ENCODE measurements around the gene NRG3.
"Not testable (repeated sequence)": the region's sequence is repeated elsewhere in the genome, so short reads cannot be mapped to it uniquely, and the experiment has no call there.

The NRG3 gene

DNA sequence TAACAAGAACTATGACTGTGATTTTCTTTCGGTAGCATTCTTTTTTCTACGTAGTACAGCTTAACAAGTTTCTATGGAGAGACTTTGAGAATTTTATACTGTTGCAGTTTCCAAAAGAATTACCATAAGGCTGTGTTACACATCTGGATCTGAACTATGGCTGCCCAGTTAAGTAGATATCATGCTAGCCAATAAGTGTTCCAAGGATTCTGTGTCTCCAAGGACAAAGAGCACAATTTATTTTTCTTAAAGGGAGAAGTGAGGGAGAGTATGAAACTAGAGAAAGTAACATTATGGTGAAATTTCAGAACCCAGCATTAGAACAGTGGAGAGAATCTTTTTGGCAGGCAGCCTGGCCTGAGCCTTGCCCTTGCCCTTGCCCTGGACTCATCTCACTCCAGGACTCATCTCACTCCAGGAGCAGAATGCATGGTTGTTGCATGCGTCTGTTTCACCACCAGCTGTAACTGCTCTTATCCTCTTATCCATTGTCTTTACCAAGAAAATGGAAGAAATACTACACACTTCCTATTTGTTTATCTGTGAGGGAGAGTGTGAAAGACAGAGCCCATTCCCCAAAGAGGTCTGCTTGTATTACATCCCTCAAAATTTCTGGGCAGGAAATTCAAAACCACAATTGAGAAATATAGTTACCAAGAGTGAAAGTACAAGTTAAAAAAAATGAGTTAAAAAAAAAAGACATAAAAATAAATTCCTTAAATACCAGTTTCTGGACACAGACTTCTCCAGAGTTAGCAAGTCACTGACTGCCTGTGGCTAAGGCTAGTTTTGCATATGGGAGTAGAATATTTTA is 1067.5 kb downstream of the NRG3 start:
- DNase-seq, result no peak

DNA sequence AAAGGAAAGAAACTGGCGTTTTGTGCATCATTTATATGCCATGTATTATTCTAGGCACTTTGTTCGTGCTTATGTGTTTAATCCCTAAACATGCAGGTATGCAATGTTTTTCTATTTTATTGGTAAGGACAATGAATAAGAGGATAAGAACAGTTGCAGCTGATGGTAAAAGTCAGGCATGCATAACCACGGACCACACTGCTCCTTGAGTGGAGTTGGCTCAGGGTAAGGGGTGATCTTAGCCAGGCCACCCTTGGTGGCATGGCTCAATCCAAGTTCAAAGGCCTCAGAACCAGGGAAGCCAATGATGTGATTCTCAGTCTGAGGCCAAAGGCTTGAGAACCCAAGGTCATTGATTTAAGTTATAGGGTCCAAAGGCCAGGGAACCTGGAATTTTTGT is 1068.1 kb downstream of the NRG3 start:
- no peak for DNase-seq

DNA sequence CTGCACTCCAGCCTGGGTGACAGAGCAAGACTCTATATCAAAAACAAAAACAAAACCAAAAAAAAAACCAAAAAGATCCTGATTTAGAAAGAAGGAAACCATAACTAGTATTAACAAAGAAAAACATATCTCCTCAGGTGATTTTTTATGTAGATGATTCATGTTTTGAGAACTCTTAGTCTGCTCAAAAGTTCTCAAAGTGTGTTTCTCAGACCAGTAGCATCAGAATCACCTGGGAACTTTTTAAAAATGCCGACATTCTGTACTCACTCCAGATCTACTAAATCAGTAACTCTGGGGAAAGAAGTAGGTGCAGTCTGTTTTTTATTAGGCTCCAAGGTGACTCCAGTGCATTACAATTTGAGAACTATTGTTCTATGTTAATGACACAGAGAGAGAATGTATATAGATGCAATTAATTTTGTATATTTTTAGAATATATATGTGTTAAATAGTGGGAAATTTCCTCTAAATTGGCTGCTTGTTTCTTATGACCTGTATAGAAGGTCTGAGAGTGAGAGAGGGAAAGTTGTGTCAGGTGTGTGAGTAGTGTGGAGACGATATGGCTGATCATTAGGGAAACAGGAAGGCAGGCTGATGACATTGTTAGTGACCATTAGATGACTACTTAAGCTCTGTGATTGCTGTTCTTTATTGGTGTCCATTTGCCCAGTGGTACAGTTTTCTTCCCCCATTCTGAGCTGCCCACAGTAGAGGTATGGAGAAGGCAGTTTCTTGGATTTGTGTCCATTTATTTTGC is 1075.0 kb downstream of the NRG3 start:
- no peak for DNase-seq

DNA sequence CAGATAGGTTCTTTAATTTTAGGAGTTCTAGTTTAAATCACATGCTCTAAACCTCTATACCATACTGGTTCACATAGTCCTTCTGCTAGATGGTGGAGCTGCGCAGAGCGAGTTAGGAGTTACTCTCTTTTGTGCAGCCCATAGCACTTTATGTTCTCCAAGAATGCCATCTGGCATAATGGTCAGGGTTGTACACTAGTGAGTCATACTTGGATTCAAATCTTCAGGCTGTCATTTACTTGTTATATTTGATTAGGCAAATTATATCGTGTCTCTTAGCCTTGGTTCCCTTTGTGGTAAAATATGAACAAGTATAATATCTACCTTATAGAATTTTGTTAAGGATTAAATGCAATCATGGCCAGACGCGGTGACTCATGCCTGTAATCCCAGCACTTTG is 1078.3 kb downstream of the NRG3 start:
- no peak for DNase-seq

DNA sequence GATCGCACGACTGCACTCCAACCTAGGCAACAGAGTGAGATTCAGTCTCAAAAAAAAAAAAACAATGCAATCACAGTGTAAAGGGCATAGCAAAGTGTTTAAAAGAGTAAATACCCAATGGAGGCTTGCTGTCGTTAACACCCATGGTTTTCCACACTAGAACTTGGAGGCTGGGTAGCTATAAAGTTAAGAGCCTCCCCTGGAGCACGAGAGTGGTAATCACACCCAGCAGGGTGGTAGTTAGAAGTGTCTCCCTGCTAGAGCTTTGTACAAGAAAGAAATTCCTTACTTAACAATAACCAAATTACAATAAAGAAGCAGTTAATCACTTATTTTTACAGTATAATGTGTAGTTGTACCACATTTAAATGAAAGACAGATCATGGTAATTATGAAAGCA is 1078.9 kb downstream of the NRG3 start:
- DNase-seq, result no peak

DNA sequence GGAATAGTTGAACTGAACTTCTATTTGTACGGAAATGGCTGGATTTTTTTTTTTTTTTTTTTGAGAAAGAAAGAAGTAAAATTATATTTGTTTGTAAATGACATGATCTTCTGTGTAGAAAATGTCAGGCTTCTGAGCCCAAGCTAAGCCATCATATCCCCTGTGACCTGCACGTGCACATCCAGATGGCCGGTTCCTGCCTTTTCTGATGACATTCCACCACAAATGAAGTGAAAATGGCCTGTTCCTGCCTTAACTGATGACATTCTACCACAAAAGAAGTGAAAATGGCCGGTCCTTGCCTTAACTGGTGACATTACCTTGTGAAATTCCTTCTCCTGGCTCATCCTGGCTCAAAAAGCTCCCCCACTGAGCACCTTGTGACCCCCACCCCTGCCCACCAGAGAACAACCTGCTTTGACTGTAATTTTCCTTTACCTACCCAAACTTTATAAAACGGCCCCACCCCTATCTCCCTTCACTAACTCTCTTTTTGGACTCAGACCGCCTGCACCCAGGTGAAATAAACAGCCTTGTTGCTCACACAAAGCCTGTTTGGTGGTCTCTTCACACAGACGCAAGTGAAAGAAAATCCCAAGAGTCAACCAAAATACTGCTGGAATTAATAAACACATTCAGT is 1085.5 kb downstream of the NRG3 start:
- DNase-seq, result not testable (repeated sequence)

DNA sequence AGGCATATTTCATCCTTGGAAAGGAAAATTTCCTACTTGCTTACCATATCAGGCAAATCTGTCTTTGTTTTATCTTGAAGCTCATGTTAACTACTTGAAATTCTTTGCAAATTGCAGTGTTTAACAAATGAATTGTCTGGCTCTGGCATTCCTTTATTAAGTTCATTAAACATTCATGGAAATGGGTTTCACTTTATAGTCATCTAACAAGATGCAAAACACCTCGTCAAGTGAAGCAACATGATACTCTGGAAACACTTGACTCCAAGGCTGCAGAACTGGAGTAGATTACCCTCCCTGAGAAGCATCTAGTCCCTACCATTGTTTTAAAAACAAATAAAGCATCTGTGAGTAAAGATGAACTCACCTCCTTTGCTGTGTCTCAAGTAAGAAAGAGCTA is 1086.9 kb downstream of the NRG3 start:
- no peak for DNase-seq

DNA sequence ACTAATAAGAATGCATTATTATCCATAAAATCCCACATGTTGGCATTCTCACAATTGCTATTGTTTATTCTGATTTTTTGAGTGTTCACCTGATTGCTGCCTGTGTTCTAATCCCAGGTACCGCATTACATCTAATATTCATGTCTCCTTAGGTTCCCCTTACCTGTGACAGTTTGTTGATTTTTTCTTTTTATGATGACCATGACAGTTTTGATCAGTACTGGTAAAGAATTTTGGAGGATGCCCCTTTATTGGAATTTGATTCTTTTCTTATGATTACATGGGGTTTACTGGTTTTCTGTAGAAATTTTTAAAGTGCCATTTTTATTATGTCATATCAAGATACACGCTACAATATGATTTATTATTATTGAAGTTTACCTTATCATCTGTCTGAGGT is 1091.1 kb downstream of the NRG3 start:
- DNase-seq, result no peak

DNA sequence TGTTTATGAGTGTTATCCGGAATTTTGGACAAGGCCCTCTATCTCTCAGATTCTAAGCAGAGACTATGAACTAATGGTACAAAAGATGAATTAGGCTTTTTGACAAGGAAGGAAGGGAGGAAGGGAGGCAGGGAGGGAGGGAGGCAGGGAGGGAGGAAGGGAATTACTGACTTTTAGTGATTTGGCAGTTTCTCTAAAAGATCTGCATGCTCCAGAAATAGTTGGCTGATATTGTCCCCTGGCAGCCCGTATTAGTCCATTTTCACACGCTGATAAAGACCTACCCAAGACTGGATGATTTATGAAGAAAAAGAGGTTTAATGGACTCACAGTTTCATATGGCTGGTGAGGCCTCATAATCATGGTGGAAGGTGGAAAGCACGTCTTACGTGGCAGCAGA is 1093.5 kb downstream of the NRG3 start:
- no peak for DNase-seq

DNA sequence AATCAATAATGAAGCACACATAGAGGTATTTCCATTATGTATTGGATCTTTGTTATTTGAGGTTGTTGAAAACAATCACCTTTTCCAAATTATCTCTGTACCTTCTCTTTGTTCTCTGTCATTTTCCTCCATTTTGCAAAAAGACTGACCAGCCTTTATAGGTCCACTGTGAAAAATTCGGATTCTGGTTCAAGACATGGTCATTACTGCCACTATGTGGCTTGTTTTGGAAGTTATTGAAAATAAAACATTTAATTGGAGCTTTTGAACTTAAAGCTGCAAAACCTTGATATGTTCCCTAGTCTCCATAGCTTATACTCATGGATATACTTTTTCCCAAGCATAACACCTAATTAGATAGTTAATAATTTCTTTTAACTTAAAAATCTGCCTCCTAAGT is 1094.4 kb downstream of the NRG3 start:
- no peak for DNase-seq

DNA sequence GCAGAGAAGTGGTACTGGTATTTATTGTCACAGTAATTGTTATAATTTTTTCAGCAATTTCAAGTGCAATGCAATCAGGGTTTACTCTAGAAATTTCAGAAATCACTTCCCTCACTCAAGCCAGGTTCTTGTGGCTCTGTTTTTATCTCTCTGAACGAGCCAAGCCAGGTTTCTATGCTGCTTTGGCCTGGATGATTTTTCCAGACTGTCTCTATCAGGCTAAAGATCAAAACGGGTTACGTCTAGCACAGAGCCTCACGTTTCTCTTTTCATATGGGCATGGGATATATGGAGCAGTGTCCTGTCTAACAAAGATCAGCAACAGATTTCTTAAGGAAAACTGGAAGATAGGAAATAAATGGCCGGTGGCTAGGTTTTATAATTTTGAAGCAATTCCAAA is 1105.3 kb downstream of the NRG3 start:
- no peak for DNase-seq

DNA sequence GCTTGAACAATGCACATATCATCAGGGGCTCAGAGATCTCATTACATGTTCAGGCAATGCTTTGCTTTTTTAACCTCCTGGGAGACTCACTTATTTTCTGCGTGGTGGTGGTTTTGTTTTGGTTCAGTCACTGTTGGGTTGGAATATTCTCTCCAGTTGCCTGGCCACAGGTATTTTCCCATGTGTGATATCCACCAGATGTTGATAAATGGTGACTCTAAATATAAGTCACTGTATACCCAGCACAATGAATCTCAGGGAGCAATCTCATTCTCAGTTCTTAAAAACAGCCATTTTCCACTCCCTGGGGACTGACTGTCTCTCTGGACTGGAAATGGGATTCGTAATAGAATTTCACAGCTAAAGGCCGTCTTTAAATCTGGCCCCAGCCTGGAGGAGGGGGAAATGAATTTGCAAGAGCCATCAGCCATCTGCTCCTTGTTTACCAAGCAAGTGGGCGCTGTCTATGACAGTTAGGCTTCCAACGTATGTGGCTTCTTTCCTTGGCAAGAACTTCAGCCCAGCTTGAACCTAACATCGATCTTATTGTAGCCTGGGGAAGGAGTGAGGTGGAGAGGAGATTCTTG is 1106.2 kb downstream of the NRG3 start:
- DNase-seq, result no peak

DNA sequence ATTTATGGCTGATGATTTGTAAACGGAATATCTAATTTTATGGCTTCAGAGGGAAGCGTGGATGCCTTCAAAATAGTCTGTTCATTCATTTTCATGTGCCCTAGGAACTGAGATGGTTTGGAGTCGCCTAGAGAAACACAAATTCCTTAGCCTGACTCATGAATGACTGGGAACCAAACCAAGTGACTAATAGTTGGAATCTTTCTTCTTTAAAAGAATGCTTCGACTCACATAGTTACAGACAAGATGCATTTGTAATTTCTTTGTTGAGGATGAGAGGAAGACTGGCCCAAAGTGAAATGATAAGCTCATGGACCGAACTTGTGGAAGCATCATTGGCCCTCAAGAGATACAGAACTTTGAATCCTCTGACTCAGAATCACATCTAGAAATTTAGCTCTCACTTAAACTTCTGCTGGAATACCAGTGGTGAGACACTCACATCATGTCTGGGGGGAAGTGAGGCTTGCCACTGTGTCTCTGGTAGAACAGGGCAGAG is 1107.2 kb downstream of the NRG3 start:
- no peak for DNase-seq

DNA sequence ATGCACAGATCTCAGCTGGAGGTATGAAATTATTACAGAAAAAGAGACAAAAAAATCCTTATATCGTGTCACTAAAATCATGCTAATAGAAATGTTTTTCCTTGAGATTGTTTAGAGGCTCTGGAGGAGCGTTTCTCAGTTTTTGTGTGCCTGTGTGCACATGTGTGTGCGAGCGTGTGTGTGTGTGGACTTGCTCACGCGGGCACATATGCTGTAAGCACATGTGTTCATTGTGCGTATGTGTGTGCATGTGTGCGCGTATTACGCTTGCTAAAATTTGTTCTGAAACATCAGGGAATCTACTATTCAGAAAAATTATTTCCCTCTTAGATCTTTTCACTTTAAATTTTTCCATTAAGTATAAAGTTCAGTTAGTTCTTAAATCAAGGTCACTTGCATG is 1111.2 kb downstream of the NRG3 start:
- no peak for DNase-seq

DNA sequence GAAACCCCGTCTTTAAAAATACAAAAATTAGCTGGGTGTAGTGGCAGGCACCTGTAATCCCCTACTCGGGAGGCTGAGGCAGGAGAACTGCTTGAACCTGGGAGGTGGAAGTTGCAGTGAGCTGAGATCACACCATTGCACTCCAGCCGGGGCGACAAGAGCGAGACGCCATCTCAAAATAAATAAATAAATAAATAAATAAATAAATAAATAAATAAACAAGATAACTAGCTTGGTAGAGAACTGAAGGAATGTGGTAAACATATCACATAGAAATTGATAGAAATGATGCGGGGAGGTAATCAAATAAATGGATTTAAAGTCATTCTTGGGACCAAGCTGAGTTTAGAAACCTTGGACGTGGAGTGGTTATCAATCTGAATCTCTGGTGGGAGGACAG is 1131.5 kb downstream of the NRG3 start:
- DNase-seq, result not testable (repeated sequence)

DNA sequence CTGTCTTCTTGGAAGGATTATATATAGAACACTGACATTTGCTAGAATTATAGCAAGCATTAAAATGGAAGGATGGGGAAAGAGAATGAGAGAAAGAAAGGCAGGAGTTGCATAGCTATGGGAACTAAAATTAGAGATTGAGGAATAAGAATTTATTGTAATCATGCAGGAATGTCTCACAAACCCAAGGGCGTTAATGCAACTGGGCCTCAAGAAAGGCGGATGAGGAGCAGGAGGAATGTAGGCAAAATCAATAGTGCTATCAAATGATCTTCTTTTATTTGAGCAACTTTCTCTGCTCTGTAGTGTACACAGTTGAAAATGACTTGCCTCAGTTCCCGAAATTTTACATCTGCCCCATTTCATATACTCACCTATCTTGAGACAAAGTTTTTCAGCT is 1132.5 kb downstream of the NRG3 start:
- DNase-seq, result no peak

DNA sequence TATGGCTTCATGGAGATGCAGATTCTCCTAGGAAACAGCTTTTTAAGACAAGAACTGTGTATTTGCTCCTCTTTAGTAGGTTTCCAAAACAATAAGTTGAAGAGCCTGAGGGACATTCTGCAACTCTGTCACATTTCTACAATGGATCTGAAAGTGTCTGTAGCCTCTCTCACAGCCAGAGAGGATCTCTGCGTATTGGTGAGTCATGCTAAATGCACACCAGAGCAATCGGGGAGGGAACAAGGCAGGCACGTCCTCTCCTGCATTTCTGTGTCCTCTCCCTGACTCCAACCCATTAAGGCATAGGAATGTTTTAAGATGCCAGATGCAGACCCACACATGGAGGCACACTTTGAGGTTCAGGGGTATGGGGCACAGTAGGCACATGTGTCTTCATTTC is 1137.9 kb downstream of the NRG3 start:
- DNase-seq, result no peak

DNA sequence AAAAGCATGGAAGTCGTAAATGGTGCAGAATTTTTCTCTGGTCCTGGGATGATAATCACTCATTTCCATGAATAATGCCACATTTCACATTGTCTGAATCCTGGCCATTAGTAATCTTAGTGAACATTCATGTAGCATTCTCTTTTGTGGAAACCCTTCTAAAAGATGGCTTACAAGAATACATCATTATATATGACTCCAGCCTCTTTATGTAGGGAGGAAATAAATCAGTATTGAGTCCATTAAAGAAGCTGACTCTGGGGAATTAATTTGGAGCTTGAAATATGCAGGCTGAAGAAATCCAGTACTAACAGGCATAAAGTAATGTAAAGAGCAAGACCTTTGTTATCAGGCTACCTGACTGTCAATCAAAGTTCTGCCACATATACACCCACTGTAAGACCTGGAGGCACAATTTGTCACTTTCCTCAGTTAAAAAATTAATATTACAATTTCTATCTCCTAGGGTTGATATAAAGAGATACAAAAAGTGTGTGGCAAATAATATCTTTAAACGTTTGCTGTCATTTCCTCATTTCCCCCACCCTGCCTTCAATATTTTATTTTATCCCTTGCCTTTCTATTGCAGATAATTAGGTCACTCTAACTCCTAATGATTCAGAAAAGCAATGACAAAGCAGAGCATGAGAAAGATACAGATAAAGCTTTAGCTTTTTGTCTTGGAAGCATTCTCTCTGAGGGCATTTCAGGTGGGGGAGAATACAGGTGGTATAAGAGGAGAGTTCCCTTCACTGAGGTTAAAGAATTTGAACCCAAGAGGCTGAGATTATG is 1142.3 kb downstream of the NRG3 start:
- no peak for DNase-seq

DNA sequence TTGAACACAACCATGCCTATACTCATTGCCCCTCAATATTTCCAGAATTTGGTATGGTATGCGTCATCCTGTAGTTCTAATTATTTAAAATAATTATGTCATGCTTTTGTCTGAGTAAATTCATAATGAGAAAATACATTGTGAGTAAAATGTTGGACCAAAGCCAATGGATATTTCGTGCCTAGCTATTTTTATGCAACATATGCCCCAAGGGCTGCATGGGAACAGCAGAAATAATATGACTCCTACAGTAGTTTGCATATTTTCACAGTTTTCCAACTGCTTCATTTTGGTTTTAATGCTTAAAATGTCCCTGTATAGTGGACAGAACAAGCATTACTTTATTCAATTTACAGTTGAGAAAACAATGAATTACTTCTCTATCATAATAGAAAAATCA is 1148.7 kb downstream of the NRG3 start:
- DNase-seq, result no peak
